ENCODE data around the gene TENT5C.

DNA sequence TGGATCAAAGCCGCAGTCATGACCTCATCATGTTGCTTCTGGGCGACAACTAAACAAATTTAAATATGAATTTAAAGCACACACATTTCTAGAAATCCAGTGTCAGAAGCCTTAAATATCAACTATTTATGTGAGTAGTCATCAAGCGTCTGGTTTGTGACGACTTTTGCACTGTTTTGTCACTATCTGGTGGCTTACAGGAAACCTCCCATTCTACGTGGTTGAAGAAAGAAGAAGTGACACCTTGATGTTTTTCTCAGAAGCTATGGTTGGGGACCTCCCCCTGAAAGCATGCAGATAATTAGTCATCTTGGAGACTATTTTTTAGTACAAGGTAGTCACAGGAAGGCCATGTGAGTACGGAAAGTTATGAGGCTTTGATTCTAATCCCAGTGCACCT, 58.5 kb downstream of the TENT5C start:
- no peak for TF ChIP-seq MAFK (IDR thresholded peaks at IDR 0.05; ENCODE audit: low read depth, low read length)
- TF ChIP-seq EGR1 (IDR thresholded peaks at IDR 0.05; ENCODE audit: borderline replicate concordance, low read depth, low read length) = no peak
- TF ChIP-seq, protein P1, sequence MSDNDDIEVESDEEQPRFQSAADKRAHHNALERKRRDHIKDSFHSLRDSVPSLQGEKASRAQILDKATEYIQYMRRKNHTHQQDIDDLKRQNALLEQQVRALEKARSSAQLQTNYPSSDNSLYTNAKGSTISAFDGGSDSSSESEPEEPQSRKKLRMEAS (IDR thresholded peaks at IDR 0.05) = no peak
- TF ChIP-seq, protein P2, sequence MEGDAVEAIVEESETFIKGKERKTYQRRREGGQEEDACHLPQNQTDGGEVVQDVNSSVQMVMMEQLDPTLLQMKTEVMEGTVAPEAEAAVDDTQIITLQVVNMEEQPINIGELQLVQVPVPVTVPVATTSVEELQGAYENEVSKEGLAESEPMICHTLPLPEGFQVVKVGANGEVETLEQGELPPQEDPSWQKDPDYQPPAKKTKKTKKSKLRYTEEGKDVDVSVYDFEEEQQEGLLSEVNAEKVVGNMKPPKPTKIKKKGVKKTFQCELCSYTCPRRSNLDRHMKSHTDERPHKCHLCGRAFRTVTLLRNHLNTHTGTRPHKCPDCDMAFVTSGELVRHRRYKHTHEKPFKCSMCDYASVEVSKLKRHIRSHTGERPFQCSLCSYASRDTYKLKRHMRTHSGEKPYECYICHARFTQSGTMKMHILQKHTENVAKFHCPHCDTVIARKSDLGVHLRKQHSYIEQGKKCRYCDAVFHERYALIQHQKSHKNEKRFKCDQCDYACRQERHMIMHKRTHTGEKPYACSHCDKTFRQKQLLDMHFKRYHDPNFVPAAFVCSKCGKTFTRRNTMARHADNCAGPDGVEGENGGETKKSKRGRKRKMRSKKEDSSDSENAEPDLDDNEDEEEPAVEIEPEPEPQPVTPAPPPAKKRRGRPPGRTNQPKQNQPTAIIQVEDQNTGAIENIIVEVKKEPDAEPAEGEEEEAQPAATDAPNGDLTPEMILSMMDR (IDR thresholded peaks at IDR 0.05; ENCODE audit: control extremely low read depth in 1 of 3, insufficient read depth in 1 of 3, low read depth in 1 of 3, low read length in 3 of 3) = no peak
